Measurements from ENCODE around the gene ZFP14.

ZFP14 gene

GRCh38 chr19:36378625-36379509 is at the start of gene ZFP14:
TSS of gene ZFP14 (minus strand) at chr19:36379201. CDS start at chr19:36367892, 11,309 bp downstream.
- peak; percentile 97 for DNase-seq

DNA sequence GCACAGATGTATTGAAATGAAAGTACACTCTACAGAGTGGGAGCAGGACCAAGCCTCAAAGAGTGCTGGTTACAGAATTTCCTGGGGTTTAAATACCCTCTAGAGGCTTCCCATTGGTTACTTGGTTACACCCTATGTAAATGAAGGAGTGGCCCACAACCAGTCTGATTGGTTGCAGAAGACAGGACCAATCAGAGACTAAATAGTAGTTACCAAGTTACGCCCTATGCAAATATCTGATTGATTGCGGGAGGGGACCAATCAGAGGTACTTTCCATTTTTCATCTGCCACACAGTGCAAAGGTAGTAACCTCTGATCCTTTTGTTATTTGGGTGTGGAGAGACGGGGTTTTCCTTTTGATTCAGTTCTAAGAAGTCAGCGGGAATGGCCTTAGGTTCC is 44.9 kb upstream of the ZFP14 start:
- DNase-seq, result no peak

DNA sequence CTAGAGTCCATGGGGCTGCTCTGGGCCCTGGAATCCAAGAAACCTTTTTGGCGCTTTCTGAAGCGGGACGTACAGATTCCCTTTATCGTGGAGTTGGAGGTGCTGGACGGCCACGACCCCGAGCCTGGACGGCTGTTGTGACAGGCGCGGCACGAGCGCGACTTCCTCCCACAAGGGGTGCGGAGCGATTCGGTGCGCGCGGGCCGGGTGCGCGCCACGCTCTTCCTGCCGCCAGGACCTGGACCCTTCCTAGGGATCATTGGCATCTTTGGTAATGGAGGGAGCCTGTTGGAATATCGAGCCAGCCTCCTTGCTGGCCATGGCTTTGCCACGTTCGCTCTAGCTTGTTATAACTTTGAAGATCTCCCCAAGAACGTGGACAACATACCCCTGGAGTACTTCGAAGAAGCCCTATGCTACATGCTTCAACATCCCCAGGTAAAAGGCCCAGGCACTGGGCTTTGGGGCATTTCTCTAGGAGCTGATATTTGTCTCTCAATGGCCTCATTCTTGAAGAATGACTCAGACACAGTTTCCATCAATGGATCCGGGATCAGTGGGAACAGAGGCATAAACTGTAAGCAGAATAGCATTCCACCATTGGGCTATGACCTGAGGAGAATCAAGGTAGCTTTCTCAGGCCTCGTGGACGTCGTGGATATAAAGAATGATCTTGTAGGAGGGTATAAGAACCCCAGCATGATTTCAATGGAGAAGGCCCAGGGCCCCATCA is 42.9 kb upstream of the ZFP14 start:
- no peak for DNase-seq

DNA sequence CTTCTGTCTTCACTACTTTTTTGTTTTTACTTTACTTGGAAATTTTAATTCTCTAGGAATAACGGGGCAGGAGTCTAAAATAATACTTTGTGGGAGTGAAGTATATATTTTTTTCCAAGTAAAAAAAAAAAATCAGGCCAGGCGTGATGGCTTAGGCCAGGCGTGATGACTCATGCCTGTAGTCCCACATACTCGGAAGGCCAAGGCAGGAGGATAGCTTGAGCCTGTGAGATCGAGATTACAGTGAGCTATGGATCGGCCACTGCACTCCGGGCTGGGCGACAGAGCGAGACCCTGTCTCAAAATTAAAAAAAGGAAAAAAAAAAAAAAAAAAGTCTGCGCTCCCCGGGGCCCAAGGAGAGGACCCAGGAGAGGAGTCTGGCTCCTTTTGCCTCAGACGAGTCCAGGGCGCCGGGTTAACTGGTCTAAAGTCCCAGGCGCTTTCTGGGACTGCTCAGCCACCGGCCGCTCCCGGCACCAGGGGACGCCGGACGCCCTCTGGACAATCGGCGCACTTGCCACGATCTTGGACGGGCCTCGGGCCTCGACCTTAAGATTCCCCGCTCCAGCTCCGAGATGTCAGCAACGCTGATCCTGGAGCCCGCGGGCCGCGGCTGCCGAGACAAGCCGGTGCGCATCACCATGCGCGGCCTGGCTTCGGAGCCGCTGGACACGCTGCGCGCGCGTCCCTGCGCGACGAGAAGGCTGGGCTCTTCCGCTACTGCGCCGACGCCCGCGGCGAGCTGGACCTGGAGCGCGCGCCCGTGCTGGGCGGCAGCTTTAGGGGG is 42.2 kb upstream of the ZFP14 start:
- DNase-seq, result peak; percentile 11

GRCh38 chr19:36418287-36419001 is 39.4 kb upstream of the ZFP14 start, which contains the start of gene ZFP82:
TSS of gene ZFP82 (minus strand) at chr19:36418644. CDS start at chr19:36409789, 8,855 bp downstream.
- peak; percentile 82 for DNase-seq

DNA sequence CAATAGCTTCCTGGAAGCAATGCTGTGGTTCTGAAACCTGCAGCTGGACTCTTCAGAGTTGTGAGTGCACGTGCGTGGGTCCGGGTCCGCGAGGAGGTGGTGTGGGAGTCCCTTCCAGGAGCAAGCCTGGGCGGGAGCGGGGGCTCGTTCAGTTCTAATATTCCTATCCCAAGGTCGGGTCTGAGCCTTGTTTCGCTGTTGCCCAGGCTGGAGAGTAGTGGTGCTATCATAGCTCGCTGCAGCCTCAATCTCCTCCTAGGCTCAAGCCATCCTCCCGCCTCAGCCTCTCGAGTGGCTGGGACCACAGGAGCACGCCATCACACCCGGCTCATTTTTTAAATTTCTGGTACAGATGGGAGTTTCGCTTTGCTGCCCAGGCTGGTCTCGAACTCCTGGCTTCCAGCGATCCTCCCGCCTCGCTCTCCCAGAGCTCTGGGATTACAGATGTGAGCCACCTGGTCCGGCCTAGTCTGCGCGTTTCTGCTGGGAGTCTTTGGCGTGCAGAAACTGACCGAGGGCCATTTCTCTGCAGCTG is 38.8 kb upstream of the ZFP14 start:
- DNase-seq, result no peak

DNA sequence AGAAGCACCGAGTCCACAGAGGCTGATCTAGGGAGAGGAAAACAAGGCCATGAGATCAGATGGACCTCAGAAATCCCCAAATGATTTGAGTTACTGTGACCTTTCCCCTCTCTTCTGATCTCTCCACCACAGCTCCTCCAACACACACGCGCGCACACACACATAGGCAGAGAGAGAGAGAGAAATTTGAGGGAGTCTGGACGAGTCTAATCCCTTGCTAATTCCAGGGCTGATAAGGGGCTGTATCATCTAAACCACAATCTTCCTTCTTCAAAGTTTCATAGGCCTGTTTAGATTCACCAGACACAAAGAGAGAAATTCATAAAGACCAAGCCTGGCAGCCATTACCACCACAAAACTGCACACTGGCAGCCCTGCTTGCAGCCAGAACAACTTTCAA is 30.8 kb upstream of the ZFP14 start:
- no peak for DNase-seq

DNA sequence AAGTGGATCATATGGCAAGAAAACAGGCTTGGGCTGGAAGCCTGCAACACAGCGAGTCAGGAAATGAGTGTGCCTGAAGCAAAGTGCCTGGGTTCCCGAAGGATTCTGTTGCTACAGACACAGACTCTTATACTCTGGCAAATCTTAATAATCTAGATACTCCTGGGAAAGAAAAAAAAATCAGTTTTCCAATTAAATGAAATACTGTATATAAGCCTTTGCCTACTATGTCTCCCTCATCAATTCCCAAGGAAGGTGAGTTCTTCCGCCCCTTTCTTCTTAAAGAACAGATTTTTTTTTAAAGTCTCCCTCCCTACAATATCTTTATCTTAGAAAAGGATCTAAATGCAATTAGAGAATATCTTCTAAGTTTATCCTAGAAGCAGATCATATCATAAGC is 29.1 kb upstream of the ZFP14 start:
- DNase-seq, result no peak

- no peak for DNase-seq
These were observed 25.5 kb upstream of the ZFP14 start for GRCh38 chr19:36404498-36404897.

DNA sequence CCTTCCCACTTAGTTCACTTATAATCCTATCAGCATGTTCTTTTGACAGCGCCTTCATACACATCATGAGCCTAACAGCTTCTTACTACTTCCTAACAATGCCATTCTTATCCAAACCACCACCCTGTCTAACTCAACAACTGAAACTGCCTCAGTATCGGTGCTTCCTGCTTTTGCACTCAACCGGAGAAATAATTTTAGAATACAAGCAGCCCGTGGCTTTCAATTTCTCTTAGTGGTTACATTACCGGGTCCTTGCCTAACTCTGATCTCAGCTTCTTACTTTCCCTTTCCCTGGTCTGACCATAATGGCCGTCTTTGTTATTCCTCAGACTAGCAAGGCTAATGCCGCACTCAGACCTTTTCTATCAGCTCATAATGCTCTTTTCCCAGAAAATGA is 22.5 kb upstream of the ZFP14 start:
- no peak for DNase-seq

DNA sequence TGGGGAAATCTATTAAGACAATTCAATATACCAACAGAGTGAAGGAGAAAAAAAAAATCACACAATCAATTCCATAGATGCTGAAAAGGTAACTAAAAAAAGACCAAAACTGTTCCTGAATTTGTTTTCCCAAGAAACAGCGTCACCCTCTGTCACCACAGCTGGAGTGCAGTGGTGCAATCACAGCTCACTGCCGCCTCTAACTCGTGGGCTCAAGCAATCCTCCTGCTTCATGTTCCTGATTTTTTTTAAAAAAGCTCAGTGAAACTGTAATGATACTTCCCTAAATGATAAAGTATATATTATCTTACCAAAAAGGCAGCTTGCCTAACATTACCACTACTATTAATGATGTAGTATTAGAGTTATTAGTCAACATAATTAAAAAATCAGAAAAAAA is 19.6 kb upstream of the ZFP14 start:
- DNase-seq, result no peak

DNA sequence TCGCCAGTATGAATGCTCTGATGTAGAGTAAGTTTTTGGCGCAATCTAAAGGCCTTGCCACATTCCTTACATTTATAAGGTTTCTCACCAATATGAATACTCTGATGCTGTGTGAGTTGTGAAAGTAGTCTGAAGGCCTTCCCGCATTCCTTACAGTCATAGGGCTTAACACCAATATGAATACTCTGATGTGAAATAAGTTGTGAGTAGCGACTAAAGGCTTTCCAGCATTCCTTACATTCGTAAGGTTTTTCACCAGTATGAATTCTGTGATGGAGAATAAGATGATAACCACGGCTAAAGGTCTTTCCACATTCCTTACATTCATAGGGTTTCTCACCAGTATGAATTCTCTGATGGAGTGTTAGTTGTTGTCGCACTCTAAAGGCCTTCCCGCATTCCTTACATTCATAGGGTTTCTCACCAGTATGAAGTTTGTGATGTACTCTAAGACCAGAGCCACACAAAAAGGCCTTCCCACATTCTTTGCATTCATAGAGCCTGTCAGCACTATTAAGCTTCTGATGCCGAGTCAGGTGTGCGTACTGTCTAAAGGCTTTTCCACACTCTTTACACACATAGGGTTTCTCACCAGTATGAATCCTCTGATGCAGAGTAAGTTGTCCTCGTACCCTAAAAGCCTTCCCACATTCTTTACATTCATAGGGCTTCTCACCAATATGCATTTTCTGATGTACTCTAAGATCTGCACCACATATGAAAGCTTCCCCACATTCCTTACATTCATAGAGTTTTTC is 14.1 kb upstream of the ZFP14 start:
- no peak for DNase-seq

- DNase-seq, result no peak
These were observed 464 bp upstream of the ZFP14 start for GRCh38 chr19:36379510-36379819.

GRCh38 chr19:36377541-36378178 is 1.3 kb downstream of the ZFP14 start:
- DNase-seq, result no peak

DNA sequence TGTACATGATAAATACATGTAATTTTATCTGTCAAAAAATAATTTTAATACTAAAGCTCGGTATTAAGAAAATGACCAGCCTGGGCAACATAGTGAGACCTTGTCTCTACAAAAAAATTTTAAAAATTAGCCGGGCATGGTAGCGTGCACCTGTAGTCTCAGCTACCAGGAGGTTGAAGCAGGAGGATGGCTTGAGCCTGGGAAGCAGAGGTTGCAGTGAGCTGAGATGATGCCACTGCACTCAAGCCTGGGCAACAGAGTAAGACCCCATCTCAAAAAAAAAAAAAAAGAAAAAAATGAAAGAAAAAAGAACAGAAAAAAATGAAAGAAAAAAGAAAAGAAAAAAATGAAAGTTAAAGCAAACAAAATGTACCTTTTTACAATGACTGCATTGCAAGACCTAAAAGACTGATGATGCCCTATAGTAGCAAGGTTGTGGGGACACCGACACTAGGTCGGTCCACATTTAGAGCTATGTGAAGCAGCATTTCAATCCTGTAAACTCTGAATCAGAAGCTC is 5.3 kb downstream of the ZFP14 start:
- DNase-seq, result no peak

DNA sequence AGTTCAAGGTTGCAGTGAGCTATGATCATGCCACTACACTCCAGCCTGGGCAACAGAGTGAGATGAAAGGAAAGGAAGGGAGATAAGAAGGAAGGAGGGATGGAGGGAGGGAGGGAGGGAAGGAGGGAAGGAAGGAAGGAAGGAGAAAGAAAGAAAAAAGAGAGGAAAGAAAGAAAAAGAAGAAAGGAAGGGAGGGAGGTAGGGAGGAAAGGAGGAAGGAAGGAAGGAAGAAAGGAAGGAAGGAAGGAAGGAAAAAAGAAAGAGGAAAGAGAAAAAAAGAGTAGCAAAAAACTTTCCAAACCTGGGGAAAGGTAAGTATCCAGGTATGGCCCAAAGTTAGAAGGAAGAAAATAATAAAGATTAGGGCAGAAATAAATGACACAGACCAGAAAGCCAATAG is 7.1 kb downstream of the ZFP14 start:
- DNase-seq, result no peak

DNA sequence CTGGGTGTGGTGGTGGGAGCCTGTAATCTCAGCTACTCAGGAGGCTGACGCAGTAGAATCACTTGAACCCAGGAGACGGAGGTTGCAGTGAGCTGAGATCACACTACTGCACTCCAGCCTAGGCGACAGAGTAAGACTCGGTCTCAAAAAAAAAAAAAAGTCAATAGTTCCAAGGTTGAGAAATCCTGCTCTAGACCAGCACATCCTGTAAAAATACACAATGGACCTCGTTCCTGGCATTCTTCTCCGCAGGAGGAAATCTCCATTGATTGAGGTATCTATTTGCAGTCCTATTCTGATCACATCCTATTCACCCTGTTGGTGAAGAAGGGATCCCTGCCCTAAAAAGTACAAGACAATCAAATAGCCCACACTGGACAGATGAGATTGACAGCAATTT is 15.2 kb downstream of the ZFP14 start:
- no peak for DNase-seq

DNA sequence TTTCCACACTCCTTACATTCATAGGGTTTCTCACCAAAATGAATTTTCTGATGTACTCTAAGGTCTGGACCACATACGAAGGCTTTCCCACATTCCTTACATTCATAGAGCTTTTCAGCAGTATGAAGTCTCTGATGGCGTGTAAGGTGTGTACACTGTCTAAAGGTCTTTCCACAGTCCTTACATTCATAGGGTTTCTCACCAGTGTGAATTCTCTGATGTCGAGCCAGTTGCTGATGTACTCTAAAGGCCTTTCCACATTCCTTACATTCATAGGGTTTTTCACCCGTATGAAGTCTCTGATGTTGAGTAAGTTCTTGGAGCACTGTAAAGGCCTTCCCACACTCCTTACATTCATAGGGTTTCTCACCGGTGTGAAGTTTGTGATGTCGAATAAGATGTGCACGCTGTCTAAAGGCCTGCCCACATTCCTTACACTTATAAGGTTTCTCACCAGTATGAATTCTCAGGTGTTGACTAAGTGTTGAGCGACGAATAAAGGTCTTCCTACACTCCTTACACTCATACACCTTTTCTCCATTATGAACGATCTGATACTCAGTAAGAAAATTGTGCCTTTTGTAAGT is 38.1 kb downstream of the ZFP14 start:
- no peak for DNase-seq

DNA sequence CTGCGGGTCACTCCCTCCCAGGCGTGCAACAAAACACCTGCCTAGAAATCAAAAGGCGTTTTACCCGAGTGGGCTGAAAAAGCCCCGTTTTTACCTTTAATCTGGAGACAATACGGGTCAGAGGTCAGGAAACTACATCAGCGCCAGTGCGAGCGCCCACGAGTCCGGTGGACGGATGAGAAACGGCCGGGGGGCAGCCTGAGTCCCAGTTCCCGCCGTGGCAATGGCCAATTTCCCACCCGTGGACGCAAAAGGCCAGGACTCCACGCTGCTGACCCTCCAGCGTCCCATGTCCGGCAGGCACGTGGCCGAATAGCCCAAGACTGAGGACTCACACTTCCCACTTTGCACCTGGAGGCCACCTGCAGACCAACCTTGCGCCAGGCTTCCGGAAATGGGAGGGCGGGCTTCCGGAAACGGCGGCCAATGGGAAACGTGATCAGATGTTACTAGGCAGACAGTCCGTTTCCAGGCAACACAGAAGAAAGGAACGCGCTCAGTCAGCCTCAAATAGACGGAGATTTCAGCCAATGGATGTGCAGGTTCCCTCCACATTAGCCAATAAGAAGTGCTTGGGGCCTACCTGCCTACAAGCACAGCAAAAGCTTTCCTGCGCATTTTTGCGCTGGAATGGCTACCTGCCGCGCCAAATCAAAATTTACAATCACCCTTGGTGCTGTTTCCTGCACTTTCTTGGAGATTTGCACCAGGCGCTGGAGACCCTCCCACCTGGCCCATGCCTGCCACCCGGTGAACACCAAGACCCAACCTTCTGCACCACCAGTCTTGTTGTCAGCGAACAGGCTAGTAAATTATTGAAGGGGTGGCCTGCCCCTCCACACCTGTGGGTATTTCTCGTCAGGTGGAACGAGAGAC is 47.4 kb downstream of the ZFP14 start:
- peak; percentile 89 for DNase-seq

- DNase-seq, result no peak
These were observed 48.8 kb downstream of the ZFP14 start for GRCh38 chr19:36330216-36330615.
